Measurements from ENCODE around the gene PCNA. TPM values are rescaled to one million over a fixed set of nuclear protein-coding genes. Genes with fewer than 3 reads are reported as not detected.

PCNA gene
- total RNA-seq, 1 donor from 2014 or later, result 48.1 TPM

- intact Hi-C loops (cut with DNase I), result no loop called here
Measured at GRCh38 chr20:5160882-5161281, 41.1 kb upstream of the PCNA start.

GRCh38 chr20:5159928-5160327 is 40.2 kb upstream of the PCNA start:
- DNase-seq, result no peak
- no peak for TF ChIP-seq CTCF (IDR thresholded peaks at IDR 0.05)
- Histone ChIP-seq H3K36me3 (no peaks in the 10 kb centered on the region), H3K27me3 (ENCODE audit: low read depth) (no peaks in the 10 kb centered on the region), H3K4me1 (peaks cover 25% of the 10 kb centered on the region), H3K27ac (no peak overlapping the region), H3K4me3 (no peak overlapping the region), H3K9me3 (no peaks in the 10 kb centered on the region)
- intact Hi-C loops (cut with DNase I), result no loop called here
- ATAC-seq, result no peak

More at GRCh38 chr20:5160882-5161281, 41.1 kb upstream of the PCNA start:
- ATAC-seq, result no peak
- Histone ChIP-seq H3K36me3 (no peaks in the 10 kb centered on the region), H3K27me3 (ENCODE audit: low read depth) (no peaks in the 10 kb centered on the region), H3K4me3 (no peak overlapping the region), H3K27ac (no peak overlapping the region), H3K9me3 (no peaks in the 10 kb centered on the region), H3K4me1 (peaks cover 31% of the 10 kb centered on the region)
- TF ChIP-seq CTCF (IDR thresholded peaks at IDR 0.05), result no peak
- DNase-seq, result no peak

- TF ChIP-seq CTCF (IDR thresholded peaks at IDR 0.05), result no peak
- no peak for ATAC-seq
- intact Hi-C loops (cut with DNase I), result no loop called here
- Histone ChIP-seq H3K27ac (no peak overlapping the region), H3K4me1 (peaks cover 22% of the 10 kb centered on the region), H3K27me3 (ENCODE audit: low read depth) (no peaks in the 10 kb centered on the region), H3K36me3 (peaks cover 3% of the 10 kb centered on the region), H3K4me3 (no peak overlapping the region), H3K9me3 (no peaks in the 10 kb centered on the region)
- no peak for DNase-seq
Measured at GRCh38 chr20:5156675-5157448, 37.1 kb upstream of the PCNA start.

GRCh38 chr20:5155404-5155803 is 35.6 kb upstream of the PCNA start:
- no peak for DNase-seq
- Histone ChIP-seq H3K36me3 (peaks cover 3% of the 10 kb centered on the region), H3K4me3 (no peak overlapping the region), H3K27me3 (ENCODE audit: low read depth) (no peaks in the 10 kb centered on the region), H3K9me3 (no peaks in the 10 kb centered on the region), H3K4me1 (peaks cover 20% of the 10 kb centered on the region), H3K27ac (no peak overlapping the region)
- intact Hi-C loops (cut with DNase I), result no loop called here
- no peak for ATAC-seq
- TF ChIP-seq CTCF (IDR thresholded peaks at IDR 0.05), result no peak

GRCh38 chr20:5154543-5154925 is 34.8 kb upstream of the PCNA start:
- Histone ChIP-seq H3K36me3 (peaks cover 3% of the 10 kb centered on the region), H3K27me3 (ENCODE audit: low read depth) (no peaks in the 10 kb centered on the region), H3K4me3 (no peak overlapping the region), H3K9me3 (no peaks in the 10 kb centered on the region), H3K4me1 (peaks cover 20% of the 10 kb centered on the region), H3K27ac (no peak overlapping the region)
- intact Hi-C loops (cut with DNase I), result no loop called here
- DNase-seq (no peak), ATAC-seq (no peak)
- no peak for TF ChIP-seq CTCF (IDR thresholded peaks at IDR 0.05)

All from lower lobe of right lung (tissue), 2 donors.